ENCODE data around the gene DNAJC4.

DNAJC4 gene

GRCh38 chr11:64230171-64230984 is at the start of gene DNAJC4:
Gene DNAJC4 (plus strand): TSS chr11:64230548. CDS start chr11:64230855, 307 bp downstream.
- peak; percentile 87 for DNase-seq

GRCh38 chr11:64180891-64181290 is 49.5 kb upstream of the DNAJC4 start:
- no peak for DNase-seq

- peak; percentile 54 for DNase-seq
These were observed 48.6 kb upstream of the DNAJC4 start for GRCh38 chr11:64181506-64182411.

- no peak for DNase-seq
These were observed 46.5 kb upstream of the DNAJC4 start for GRCh38 chr11:64183890-64184289.

GRCh38 chr11:64185175-64185692 is 45.1 kb upstream of the DNAJC4 start:
- no peak for DNase-seq

GRCh38 chr11:64185693-64186491 is 44.5 kb upstream of the DNAJC4 start, which contains the start of gene STIP1:
Gene STIP1 (plus strand): TSS chr11:64186171. CDS start chr11:64186262, 91 bp downstream.
- DNase-seq = peak; percentile 97

- DNase-seq = peak; percentile 47
These were observed 43.7 kb upstream of the DNAJC4 start for GRCh38 chr11:64186492-64187165.

- no peak for DNase-seq
These were observed 37.9 kb upstream of the DNAJC4 start for GRCh38 chr11:64192434-64192833.

GRCh38 chr11:64196626-64197025 is 33.7 kb upstream of the DNAJC4 start:
- DNase-seq = no peak

GRCh38 chr11:64198511-64198910 is 31.8 kb upstream of the DNAJC4 start:
- no peak for DNase-seq

GRCh38 chr11:64201543-64201942 is 28.8 kb upstream of the DNAJC4 start:
- DNase-seq = no peak

GRCh38 chr11:64202992-64203391 is 27.4 kb upstream of the DNAJC4 start:
- no peak for DNase-seq

- no peak for DNase-seq
These were observed 26.8 kb upstream of the DNAJC4 start for GRCh38 chr11:64203421-64204079.

GRCh38 chr11:64204080-64204440 is 26.3 kb upstream of the DNAJC4 start:
- DNase-seq = no peak

GRCh38 chr11:64204464-64204989 is 25.8 kb upstream of the DNAJC4 start:
- DNase-seq = peak; percentile 55

- DNase-seq = peak; percentile 65
These were observed 23.7 kb upstream of the DNAJC4 start, which contains the start of gene FERMT3 for GRCh38 chr11:64206457-64207255. Gene FERMT3 (plus strand): TSS chr11:64206721. CDS start chr11:64207365, 644 bp downstream.

- peak; percentile 76 for DNase-seq
These were observed 22.9 kb upstream of the DNAJC4 start for GRCh38 chr11:64207256-64208085.

GRCh38 chr11:64208086-64208795 is 22.1 kb upstream of the DNAJC4 start:
- no peak for DNase-seq
